ENCODE data around the gene IQCF6.

Gene IQCF6

GRCh38 chr3:51779137-51779536 lies at the start of gene IQCF6:
Gene IQCF6 (minus strand): TSS chr3:51779237. CDS start chr3:51779224, 13 bp downstream.
- no peak for TF ChIP-seq CTCF (IDR thresholded peaks at IDR 0.05; ENCODE audit: poor library complexity, severe bottlenecking)
- H3K36me3 ChIP-seq (ENCODE audit: low read depth), result no peaks in the 10 kb centered on the region
- ATAC-seq (ENCODE audit: low read depth) (no peak), DNase-seq (ENCODE audit: low spot score) (no peak)
- H3K9me3 ChIP-seq (ENCODE audit: severe bottlenecking), result no peaks in the 10 kb centered on the region
- H3K4me1 ChIP-seq (ENCODE audit: insufficient read depth, poor library complexity, severe bottlenecking), result no peaks in the 10 kb centered on the region
- no peaks in the 10 kb centered on the region for H3K27me3 ChIP-seq (ENCODE audit: insufficient read depth, poor library complexity, severe bottlenecking)
- H3K4me3 ChIP-seq (ENCODE audit: severe bottlenecking), result no peak within 1 kb of the TSS
- H3K27ac ChIP-seq (ENCODE audit: poor library complexity, severe bottlenecking), result no peak within 1 kb of the TSS

- DNase-seq (ENCODE audit: low spot score) (no peak), ATAC-seq (ENCODE audit: low read depth) (no peak)
- no peaks in the 10 kb centered on the region for H3K36me3 ChIP-seq (ENCODE audit: low read depth)
- H3K27ac ChIP-seq (ENCODE audit: poor library complexity, severe bottlenecking), result no peak overlapping the region
- H3K9me3 ChIP-seq (ENCODE audit: severe bottlenecking), result no peaks in the 10 kb centered on the region
- peaks cover 5% of the 10 kb centered on the region for H3K27me3 ChIP-seq (ENCODE audit: insufficient read depth, poor library complexity, severe bottlenecking)
- H3K4me1 ChIP-seq (ENCODE audit: insufficient read depth, poor library complexity, severe bottlenecking), result no peaks in the 10 kb centered on the region
- no peak for TF ChIP-seq CTCF (IDR thresholded peaks at IDR 0.05; ENCODE audit: poor library complexity, severe bottlenecking)
- H3K4me3 ChIP-seq (ENCODE audit: severe bottlenecking), result no peak overlapping the region
Measured at GRCh38 chr3:51828297-51828696, 49.3 kb upstream of the IQCF6 start.

- H3K9me3 ChIP-seq (ENCODE audit: severe bottlenecking), result no peaks in the 10 kb centered on the region
- ATAC-seq (ENCODE audit: low read depth), result no peak
- H3K27ac ChIP-seq (ENCODE audit: poor library complexity, severe bottlenecking), result no peak overlapping the region
- H3K27me3 ChIP-seq (ENCODE audit: insufficient read depth, poor library complexity, severe bottlenecking), result peaks cover 3% of the 10 kb centered on the region
- no peak for DNase-seq (ENCODE audit: low spot score)
- TF ChIP-seq CTCF (IDR thresholded peaks at IDR 0.05; ENCODE audit: poor library complexity, severe bottlenecking), result peak; percentile 7
- no peaks in the 10 kb centered on the region for H3K4me1 ChIP-seq (ENCODE audit: insufficient read depth, poor library complexity, severe bottlenecking)
- no peak overlapping the region for H3K4me3 ChIP-seq (ENCODE audit: severe bottlenecking)
- H3K36me3 ChIP-seq (ENCODE audit: low read depth), result no peaks in the 10 kb centered on the region
Measured at GRCh38 chr3:51819709-51820406, 40.8 kb upstream of the IQCF6 start.

GRCh38 chr3:51819151-51819550 lies 40.1 kb upstream of the IQCF6 start:
- no peak for TF ChIP-seq CTCF (IDR thresholded peaks at IDR 0.05; ENCODE audit: poor library complexity, severe bottlenecking)
- Histone ChIP-seq H3K9me3 (ENCODE audit: severe bottlenecking) (no peaks in the 10 kb centered on the region), H3K4me1 (ENCODE audit: insufficient read depth, poor library complexity, severe bottlenecking) (no peaks in the 10 kb centered on the region), H3K27ac (ENCODE audit: poor library complexity, severe bottlenecking) (no peak overlapping the region), H3K27me3 (ENCODE audit: insufficient read depth, poor library complexity, severe bottlenecking) (peaks cover 1% of the 10 kb centered on the region), H3K36me3 (ENCODE audit: low read depth) (no peaks in the 10 kb centered on the region), H3K4me3 (ENCODE audit: severe bottlenecking) (no peak overlapping the region)
- DNase-seq (ENCODE audit: low spot score) (no peak), ATAC-seq (ENCODE audit: low read depth) (no peak)

GRCh38 chr3:51817375-51817774 lies 38.3 kb upstream of the IQCF6 start:
- H3K4me3 ChIP-seq (ENCODE audit: severe bottlenecking), result no peak overlapping the region
- H3K36me3 ChIP-seq (ENCODE audit: low read depth), result no peaks in the 10 kb centered on the region
- no peak overlapping the region for H3K27ac ChIP-seq (ENCODE audit: poor library complexity, severe bottlenecking)
- no peak for DNase-seq (ENCODE audit: low spot score)
- no peaks in the 10 kb centered on the region for H3K27me3 ChIP-seq (ENCODE audit: insufficient read depth, poor library complexity, severe bottlenecking)
- H3K9me3 ChIP-seq (ENCODE audit: severe bottlenecking), result no peaks in the 10 kb centered on the region
- no peak for TF ChIP-seq CTCF (IDR thresholded peaks at IDR 0.05; ENCODE audit: poor library complexity, severe bottlenecking)
- H3K4me1 ChIP-seq (ENCODE audit: insufficient read depth, poor library complexity, severe bottlenecking), result no peaks in the 10 kb centered on the region
- no peak for ATAC-seq (ENCODE audit: low read depth)

Measured in RWPE2 (cell line).